Measurements from ENCODE around the gene TAF11.
"Not testable (repeated sequence)": the region's sequence is repeated elsewhere in the genome, so short reads cannot be mapped to it uniquely, and the experiment has no call there.

The TAF11 gene

GRCh38 chr6:34885837-34886236 is 2.0 kb downstream of the TAF11 start:
- H3K4me1 ChIP-seq (ENCODE audit: control insufficient read depth, insufficient read depth, low read length, unreplicated experiment); H3K36me3 ChIP-seq (ENCODE audit: insufficient read depth, low read length); H3K27ac ChIP-seq (ENCODE audit: low read depth, low read length); H2AFZ ChIP-seq (ENCODE audit: low read length, unreplicated experiment); H3K4me3 ChIP-seq (ENCODE audit: low read depth, low read length); H3K27me3 ChIP-seq (ENCODE audit: insufficient read depth, low read length): not testable (repeated sequence)
- H3K79me2 ChIP-seq (ENCODE audit: control insufficient read depth, insufficient read depth, low read length, unreplicated experiment) = peaks cover 48% of the 10 kb centered on the region

- 0 out of 2 replicates have a peak, but pooled peaks cover 7% of the 10 kb centered on the region for H3K36me3 ChIP-seq (ENCODE audit: insufficient read depth, low read length)
- peaks cover 41% of the 10 kb centered on the region for H3K79me2 ChIP-seq (ENCODE audit: control insufficient read depth, insufficient read depth, low read length, unreplicated experiment)
- H3K4me3 ChIP-seq (ENCODE audit: low read depth, low read length) = no peak overlapping the region
- H3K4me1 ChIP-seq (ENCODE audit: control insufficient read depth, insufficient read depth, low read length, unreplicated experiment) = no peaks in the 10 kb centered on the region
- no peaks in the 10 kb centered on the region for H3K27me3 ChIP-seq (ENCODE audit: insufficient read depth, low read length)
- H2AFZ ChIP-seq (ENCODE audit: low read length, unreplicated experiment) = no peak overlapping the region
- H3K27ac ChIP-seq (ENCODE audit: low read depth, low read length) = no peak overlapping the region
Observed at GRCh38 chr6:34884996-34885395, 2.8 kb downstream of the TAF11 start.

- not testable (repeated sequence) for H3K27me3 ChIP-seq (ENCODE audit: insufficient read depth, low read length); H3K4me1 ChIP-seq (ENCODE audit: control insufficient read depth, insufficient read depth, low read length, unreplicated experiment); H3K4me3 ChIP-seq (ENCODE audit: low read depth, low read length); H2AFZ ChIP-seq (ENCODE audit: low read length, unreplicated experiment); H3K27ac ChIP-seq (ENCODE audit: low read depth, low read length)
- H3K79me2 ChIP-seq (ENCODE audit: control insufficient read depth, insufficient read depth, low read length, unreplicated experiment) = peaks cover 36% of the 10 kb centered on the region
- H3K36me3 ChIP-seq (ENCODE audit: insufficient read depth, low read length) = peaks cover 12% of the 10 kb centered on the region; the same call in 1 of the 2 replicates
Observed at GRCh38 chr6:34884073-34884472, 3.8 kb downstream of the TAF11 start.

- Histone ChIP-seq H3K4me1 (ENCODE audit: control insufficient read depth, insufficient read depth, low read length, unreplicated experiment) (no peaks in the 10 kb centered on the region), H3K36me3 (ENCODE audit: insufficient read depth, low read length) (peaks cover 18% of the 10 kb centered on the region; the same call in 1 of the 2 replicates), H2AFZ (ENCODE audit: low read length, unreplicated experiment) (no peak overlapping the region), H3K79me2 (ENCODE audit: control insufficient read depth, insufficient read depth, low read length, unreplicated experiment) (peaks cover 2% of the 10 kb centered on the region), H3K27ac (ENCODE audit: low read depth, low read length) (no peak overlapping the region), H3K4me3 (ENCODE audit: low read depth, low read length) (no peak overlapping the region), H3K27me3 (ENCODE audit: insufficient read depth, low read length) (no peaks in the 10 kb centered on the region)
Observed at GRCh38 chr6:34877869-34878485, 9.9 kb downstream of the TAF11 start.

GRCh38 chr6:34877259-34877658 is 10.6 kb downstream of the TAF11 start:
- H3K27ac ChIP-seq (ENCODE audit: low read depth, low read length) = no peak overlapping the region
- no peaks in the 10 kb centered on the region for H3K4me1 ChIP-seq (ENCODE audit: control insufficient read depth, insufficient read depth, low read length, unreplicated experiment)
- peaks cover 18% of the 10 kb centered on the region; the same call in 1 of the 2 replicates for H3K36me3 ChIP-seq (ENCODE audit: insufficient read depth, low read length)
- no peaks in the 10 kb centered on the region for H3K79me2 ChIP-seq (ENCODE audit: control insufficient read depth, insufficient read depth, low read length, unreplicated experiment)
- H2AFZ ChIP-seq (ENCODE audit: low read length, unreplicated experiment) = no peak overlapping the region
- no peak overlapping the region for H3K4me3 ChIP-seq (ENCODE audit: low read depth, low read length)
- no peaks in the 10 kb centered on the region for H3K27me3 ChIP-seq (ENCODE audit: insufficient read depth, low read length)

- Histone ChIP-seq H3K79me2 (ENCODE audit: control insufficient read depth, insufficient read depth, low read length, unreplicated experiment) (no peaks in the 10 kb centered on the region), H3K27ac (ENCODE audit: low read depth, low read length) (no peak overlapping the region), H3K36me3 (ENCODE audit: insufficient read depth, low read length) (peaks cover 18% of the 10 kb centered on the region; the same call in 1 of the 2 replicates), H3K4me1 (ENCODE audit: control insufficient read depth, insufficient read depth, low read length, unreplicated experiment) (no peaks in the 10 kb centered on the region), H3K27me3 (ENCODE audit: insufficient read depth, low read length) (no peaks in the 10 kb centered on the region), H3K4me3 (ENCODE audit: low read depth, low read length) (no peak overlapping the region), H2AFZ (ENCODE audit: low read length, unreplicated experiment) (no peak overlapping the region)
Observed at GRCh38 chr6:34876472-34876871, 11.4 kb downstream of the TAF11 start.

GRCh38 chr6:34875292-34876213 is 12.3 kb downstream of the TAF11 start:
- no peaks in the 10 kb centered on the region for H3K79me2 ChIP-seq (ENCODE audit: control insufficient read depth, insufficient read depth, low read length, unreplicated experiment)
- H3K4me3 ChIP-seq (ENCODE audit: low read depth, low read length) = no peak overlapping the region
- H3K36me3 ChIP-seq (ENCODE audit: insufficient read depth, low read length) = peaks cover 17% of the 10 kb centered on the region; the same call in 1 of the 2 replicates
- no peaks in the 10 kb centered on the region for H3K4me1 ChIP-seq (ENCODE audit: control insufficient read depth, insufficient read depth, low read length, unreplicated experiment)
- no peak overlapping the region for H2AFZ ChIP-seq (ENCODE audit: low read length, unreplicated experiment)
- H3K27ac ChIP-seq (ENCODE audit: low read depth, low read length) = no peak overlapping the region
- H3K27me3 ChIP-seq (ENCODE audit: insufficient read depth, low read length) = no peaks in the 10 kb centered on the region

GRCh38 chr6:34872332-34872731 is 15.5 kb downstream of the TAF11 start:
- no peaks in the 10 kb centered on the region for H3K4me1 ChIP-seq (ENCODE audit: control insufficient read depth, insufficient read depth, low read length, unreplicated experiment)
- H2AFZ ChIP-seq (ENCODE audit: low read length, unreplicated experiment) = no peak overlapping the region
- no peak overlapping the region for H3K4me3 ChIP-seq (ENCODE audit: low read depth, low read length)
- no peaks in the 10 kb centered on the region for H3K27me3 ChIP-seq (ENCODE audit: insufficient read depth, low read length)
- no peak overlapping the region for H3K27ac ChIP-seq (ENCODE audit: low read depth, low read length)
- H3K79me2 ChIP-seq (ENCODE audit: control insufficient read depth, insufficient read depth, low read length, unreplicated experiment) = no peaks in the 10 kb centered on the region
- H3K36me3 ChIP-seq (ENCODE audit: insufficient read depth, low read length) = 0 out of 2 replicates have a peak, but pooled peaks cover 8% of the 10 kb centered on the region

- H3K36me3 ChIP-seq (ENCODE audit: insufficient read depth, low read length) = 0 out of 2 replicates have a peak, but pooled peaks cover 7% of the 10 kb centered on the region
- H3K4me1 ChIP-seq (ENCODE audit: control insufficient read depth, insufficient read depth, low read length, unreplicated experiment) = no peaks in the 10 kb centered on the region
- H3K27me3 ChIP-seq (ENCODE audit: insufficient read depth, low read length) = no peaks in the 10 kb centered on the region
- H3K4me3 ChIP-seq (ENCODE audit: low read depth, low read length) = no peak overlapping the region
- H3K79me2 ChIP-seq (ENCODE audit: control insufficient read depth, insufficient read depth, low read length, unreplicated experiment) = no peaks in the 10 kb centered on the region
- no peak overlapping the region for H3K27ac ChIP-seq (ENCODE audit: low read depth, low read length)
- H2AFZ ChIP-seq (ENCODE audit: low read length, unreplicated experiment) = no peak overlapping the region
Observed at GRCh38 chr6:34871853-34872252, 16.0 kb downstream of the TAF11 start.

- Histone ChIP-seq H3K27ac (ENCODE audit: low read depth, low read length) (no peak overlapping the region), H2AFZ (ENCODE audit: low read length, unreplicated experiment) (no peak overlapping the region), H3K79me2 (ENCODE audit: control insufficient read depth, insufficient read depth, low read length, unreplicated experiment) (no peaks in the 10 kb centered on the region), H3K4me1 (ENCODE audit: control insufficient read depth, insufficient read depth, low read length, unreplicated experiment) (no peaks in the 10 kb centered on the region), H3K27me3 (ENCODE audit: insufficient read depth, low read length) (no peaks in the 10 kb centered on the region), H3K4me3 (ENCODE audit: low read depth, low read length) (no peak overlapping the region), H3K36me3 (ENCODE audit: insufficient read depth, low read length) (0 out of 2 replicates have a peak, but pooled peaks cover 6% of the 10 kb centered on the region)
Observed at GRCh38 chr6:34867484-34867883, 20.4 kb downstream of the TAF11 start.

Data from ACC112 (cell line).